ENCODE results near the gene NFAT5.

NFAT5 gene

DNA sequence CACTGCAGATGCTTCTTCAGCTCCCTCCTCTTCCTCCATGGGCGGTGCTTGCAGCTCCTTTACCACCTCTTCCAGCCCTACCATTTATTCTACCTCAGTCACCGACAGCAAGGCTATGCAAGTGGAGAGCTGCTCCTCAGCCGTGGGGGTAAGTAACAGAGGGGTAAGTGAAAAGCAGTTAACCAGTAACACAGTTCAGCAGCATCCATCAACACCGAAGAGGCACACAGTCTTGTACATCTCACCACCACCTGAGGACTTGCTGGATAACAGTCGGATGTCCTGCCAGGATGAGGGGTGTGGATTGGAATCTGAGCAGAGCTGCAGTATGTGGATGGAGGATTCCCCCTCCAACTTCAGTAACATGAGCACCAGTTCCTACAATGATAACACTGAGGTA is 81.3 kb downstream of the NFAT5 start:
- no peak for DNase-seq

DNA sequence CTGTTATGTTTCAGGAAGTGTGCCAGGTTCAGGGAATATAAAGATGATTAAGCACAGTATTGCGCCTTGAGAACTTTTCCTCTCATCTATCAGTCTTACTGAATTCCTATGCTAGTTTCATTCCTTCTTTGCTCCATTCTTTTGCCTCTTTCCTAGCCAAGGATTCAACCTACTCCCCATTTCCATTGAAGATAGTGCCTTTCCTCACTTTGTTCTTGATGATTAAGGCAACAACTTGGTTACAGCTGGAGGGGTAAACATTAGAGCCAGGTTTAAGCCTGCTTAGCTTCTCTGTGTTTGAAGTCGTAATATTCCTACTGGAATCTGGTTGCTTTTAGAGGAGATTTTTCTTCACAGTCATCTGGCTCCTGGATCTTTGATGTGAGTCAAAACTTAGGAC is 85.5 kb downstream of the NFAT5 start:
- no peak for DNase-seq

DNA sequence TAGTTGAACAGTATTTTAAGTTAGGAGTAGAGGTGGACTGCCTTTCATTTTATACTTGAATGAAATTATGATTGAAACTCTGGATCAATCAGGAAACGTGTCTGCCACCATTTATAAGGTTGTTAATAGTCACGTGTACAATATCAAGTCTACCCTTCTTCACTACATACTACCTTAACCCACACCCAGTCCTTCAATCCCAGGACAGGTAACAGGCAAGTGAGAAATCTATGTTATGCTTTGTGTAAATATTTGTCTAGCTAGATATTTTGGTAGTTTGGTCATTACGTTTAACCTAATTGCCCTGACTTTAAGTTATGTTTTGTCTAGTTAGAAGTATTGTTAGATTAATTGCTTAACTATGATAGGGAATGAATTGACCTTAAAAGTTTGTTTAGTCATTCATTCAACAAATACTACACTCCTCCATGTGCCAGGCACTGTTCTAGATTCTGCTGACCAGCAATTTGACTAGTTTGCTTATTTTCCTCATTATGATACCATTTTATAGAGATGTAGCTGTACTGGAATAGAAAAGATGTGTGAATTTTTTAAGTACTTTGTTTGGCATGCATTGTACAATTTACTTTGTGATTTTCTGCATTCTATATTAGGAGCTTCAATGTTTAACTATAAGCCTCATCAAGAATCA is 88.6 kb downstream of the NFAT5 start:
- no peak for DNase-seq

DNA sequence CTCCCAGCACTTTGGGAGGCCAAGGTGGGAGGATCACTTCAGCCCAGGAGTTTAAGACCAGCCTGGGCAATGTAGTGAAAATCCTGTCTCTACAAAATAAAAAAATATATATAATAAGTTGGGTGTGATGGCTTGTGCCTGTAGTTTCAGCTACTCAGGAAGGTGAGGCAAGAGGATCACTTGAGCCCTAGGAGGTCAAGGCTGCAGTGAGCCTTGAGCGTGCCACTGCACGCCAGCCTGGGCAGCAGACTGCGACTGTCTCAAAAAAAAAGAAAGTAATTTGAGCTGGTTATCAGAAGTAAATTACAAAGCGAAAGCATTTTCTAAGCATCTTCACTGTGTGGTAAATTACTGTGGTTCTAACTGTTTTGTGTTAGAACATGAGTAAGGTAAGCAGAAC is 94.4 kb downstream of the NFAT5 start:
- DNase-seq = no peak

DNA sequence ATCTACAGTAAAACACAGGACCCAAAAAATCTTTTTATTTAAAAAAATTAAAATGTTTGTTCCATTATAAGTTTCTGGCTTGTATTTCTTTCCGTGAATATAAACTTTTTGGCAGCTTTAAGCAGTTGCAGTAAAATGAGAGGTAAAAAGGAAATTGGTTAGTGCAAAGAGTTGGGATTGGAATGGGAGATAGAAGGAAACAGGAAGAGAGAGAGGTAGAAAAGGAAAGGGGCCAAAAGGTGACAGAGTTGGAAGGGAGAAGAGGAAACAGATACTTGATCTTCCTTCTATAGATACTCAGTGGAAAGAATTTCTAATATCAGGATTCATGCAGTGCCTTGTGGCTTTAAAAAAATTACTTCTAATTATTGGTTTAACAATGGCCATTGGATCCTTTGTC is 97.1 kb downstream of the NFAT5 start:
- no peak for DNase-seq

DNA sequence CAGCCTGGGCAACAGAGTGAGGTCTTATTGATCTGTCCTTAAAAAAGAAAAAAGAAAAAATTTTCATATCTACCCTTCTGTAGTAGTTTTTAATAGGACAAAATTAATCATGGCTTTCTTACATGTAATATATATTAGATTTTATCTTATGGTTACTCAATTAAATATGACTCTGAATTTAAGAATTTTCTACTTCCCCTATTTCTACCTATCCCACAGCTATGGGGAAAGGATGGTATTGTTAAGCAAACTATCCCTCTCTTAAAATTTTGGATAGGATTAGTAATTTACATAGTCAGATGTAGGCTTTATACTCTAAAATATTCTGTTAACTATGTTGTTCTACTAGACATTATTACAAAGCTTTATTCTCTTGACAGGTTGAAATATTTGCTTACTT is 98.1 kb downstream of the NFAT5 start:
- no peak for DNase-seq

DNA sequence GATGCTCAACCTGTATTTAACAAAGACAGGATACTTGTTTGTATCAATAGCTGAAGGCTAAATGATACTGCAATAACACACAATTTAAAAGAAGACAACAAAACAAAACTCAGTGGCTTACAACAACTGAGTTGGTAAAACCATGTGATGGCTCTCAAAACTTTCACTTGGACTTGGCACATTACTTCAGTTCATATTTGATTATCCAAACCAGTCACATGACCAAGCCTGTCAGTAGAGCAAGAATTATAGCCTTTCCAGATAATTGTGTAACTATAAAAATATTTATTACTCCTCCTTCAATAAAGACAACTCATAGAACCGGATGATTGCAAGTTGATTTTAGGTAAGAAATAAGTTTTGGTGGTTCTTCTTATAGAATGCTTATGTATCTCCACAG is 103.8 kb downstream of the NFAT5 start:
- no peak for DNase-seq

DNA sequence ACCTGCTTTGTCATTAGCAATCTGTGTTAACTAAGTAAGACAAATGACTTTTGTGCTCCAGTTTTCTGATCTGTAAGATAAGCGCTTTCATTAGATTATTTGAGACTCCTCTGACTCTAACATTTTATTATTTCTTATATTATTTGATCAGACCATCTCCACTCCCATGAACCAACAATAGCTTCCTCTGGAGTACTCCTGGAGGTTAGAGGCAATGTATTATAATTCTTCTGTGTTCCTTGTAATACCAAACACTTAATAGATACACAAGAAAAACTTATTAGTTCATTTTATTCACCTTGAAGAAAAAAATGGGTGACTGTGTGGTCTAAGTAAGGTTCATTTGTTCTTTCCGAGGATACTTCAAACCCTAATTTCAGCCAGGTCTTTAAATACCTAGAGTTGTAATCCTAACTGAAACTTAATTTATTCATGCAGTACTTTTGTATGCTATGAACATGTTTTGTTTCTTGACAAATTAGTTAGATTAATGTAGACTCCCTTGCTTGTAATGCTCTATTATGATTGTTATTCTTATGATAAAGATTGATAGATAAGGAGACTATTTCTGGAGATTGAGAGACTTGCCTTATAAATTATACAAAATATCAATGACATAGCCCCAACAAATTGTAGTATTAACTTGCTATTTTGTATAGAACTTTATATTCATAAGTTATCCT is 106.7 kb downstream of the NFAT5 start:
- DNase-seq = no peak

DNA sequence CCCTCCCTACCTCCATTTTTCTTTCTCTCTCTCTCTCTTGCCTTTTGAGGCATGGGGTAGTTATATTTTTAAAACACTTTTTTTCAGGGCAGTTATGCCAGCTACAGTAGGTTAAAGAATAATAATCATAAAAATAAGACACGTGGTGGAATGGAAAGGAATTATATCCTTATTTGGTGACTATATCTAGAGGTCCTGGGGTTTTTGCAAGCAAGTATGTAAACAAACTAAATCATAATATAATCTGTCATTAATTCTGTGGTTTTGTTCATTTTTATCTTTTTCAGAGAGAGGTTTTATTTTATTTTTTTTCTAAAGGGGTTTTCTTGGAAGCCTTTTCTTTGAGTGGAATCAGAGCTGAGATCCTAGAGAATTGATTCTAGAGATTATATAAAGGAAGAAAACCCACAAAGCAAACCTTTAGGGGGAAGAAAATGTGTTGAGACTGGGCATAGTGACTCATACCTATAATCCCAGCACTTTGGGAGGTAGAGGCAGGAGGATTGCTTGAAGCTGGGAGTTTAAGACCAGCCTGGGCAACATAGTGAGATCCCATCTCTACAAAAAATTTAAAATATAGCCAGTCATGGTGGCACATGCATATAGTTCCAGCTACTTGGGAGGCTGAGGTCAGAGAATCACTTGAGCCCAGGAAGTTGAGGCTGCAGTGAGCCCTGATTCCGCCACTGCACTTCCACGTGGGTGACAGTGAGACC is 107.4 kb downstream of the NFAT5 start:
- DNase-seq = no peak

DNA sequence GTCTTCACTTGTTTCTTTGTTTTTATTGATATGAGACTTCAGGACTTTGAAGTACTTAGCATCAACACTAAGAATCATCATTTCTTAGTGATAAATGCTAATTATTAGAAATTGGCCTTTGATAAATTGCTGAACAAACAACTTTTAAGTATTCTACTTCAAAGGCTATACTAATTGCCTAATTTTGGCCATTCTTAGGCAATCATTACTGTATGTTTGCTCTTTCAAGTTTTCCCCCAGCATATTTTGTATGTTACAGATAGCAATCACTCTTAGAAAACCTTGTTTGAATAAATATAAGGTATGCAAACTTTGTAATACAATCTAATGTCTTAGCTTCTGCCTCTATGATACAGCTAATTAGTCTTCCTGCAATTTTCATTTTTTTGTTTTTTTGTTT is 114.6 kb downstream of the NFAT5 start:
- no peak for DNase-seq

DNA sequence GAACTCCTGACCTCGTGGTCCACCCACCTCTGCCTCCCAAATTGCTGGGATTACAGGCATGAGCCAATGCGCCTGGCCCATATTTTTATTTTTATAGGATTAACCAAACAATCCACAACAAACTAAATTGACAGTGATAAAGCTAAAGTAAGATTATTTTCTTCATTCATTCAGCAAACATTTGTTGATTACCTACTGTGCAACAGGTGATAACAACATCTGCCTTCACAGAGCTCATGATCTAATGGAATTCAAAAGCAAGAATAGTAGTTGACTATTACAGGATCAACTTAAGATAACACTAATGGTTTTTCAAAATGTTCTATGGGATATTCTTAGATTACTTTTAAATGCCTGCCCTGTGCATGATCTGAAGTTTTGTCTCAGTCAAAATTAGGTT is 122.8 kb downstream of the NFAT5 start:
- no peak for DNase-seq

DNA sequence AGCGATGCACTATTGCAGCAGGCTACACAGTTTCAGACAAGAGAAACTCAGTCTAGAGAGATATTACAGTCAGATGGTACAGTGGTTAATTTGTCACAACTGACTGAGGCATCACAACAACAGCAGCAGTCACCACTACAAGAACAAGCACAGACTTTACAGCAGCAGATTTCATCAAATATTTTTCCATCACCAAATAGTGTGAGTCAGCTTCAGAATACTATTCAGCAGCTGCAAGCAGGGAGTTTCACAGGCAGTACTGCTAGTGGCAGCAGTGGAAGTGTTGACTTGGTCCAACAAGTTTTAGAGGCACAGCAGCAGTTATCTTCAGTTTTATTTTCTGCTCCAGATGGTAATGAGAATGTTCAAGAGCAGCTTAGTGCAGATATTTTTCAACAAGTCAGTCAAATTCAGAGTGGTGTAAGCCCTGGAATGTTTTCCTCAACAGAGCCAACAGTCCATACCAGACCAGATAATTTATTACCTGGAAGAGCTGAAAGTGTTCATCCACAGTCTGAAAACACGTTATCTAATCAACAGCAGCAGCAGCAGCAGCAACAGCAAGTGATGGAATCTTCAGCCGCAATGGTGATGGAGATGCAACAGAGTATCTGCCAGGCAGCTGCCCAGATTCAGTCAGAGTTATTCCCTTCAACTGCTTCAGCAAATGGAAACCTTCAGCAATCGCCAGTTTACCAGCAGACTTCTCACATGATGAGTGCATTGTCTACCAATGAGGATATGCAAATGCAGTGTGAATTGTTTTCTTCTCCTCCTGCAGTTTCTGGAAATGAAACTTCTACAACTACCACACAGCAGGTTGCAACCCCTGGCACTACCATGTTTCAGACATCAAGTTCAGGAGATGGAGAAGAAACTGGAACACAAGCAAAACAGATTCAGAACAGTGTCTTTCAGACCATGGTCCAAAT is 126.5 kb downstream of the NFAT5 start:
- DNase-seq = no peak

DNA sequence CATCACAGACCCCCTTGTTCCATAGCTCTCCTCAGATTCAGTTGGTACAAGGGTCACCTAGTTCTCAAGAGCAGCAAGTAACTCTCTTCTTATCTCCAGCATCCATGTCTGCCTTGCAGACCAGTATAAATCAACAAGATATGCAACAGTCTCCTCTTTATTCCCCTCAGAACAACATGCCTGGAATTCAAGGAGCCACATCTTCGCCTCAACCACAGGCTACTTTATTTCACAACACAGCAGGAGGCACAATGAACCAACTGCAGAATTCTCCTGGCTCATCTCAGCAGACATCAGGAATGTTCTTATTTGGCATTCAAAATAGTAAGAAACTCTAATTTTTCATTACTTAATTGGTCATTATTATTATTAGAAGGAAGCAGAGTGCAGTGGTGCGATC is 128.2 kb downstream of the NFAT5 start:
- no peak for DNase-seq

DNA sequence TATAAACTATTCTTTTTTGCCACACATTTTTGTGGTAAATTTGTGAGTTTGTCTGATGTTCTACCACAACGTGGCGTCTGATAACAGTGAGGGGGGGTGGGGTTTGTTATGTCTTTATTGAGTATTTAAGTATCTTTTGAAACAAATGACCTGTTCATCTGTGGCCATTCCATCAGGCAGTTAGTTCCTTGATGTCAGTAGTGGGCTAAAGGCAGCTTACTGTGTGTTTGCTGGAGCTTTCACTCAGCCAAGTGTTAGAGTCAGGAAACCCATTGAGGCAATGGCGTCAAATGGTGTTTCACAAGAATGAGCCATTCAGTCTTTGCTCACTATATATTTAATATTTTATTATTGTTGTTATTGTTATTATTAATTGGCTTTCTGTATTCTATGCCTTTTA is 132.6 kb downstream of the NFAT5 start:
- DNase-seq = no peak

DNA sequence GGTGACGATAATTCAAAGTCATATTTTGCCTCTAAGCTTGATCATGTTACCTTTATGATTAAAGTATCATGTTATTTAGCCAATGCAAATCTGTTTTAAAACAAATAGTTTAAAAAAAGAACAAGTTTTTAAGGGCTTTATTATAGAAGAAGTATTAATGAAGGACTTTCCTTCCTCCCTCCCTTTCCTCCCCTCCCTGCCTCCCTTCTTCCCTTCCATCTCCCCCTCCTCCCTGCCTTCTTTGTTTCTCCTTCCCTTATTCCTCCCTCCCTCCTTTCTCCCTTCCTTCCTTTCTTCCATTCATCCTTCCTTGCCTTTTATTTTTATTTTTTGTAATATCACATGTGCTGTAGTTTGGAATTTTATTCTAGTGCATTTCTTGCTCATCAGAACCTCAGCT is 134.1 kb downstream of the NFAT5 start:
- no peak for DNase-seq

DNA sequence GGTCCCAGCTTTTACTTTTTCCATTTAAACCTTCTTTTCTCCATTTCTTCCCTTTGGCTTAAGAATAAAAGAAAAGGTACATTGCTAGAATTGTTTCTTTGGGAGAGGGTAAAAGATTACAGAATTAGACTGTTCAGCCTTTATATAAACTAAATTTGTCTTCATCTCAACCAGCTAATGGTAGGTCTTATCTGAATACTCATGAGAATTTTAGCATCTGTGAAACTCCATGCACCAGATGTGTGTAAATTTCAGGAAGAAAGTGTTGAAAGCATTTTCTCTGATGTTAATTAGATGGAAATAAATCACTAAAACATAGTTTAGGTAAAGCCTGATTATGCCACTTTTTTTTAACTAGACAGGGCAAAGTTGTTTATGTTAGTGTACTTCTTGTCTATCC is 135.7 kb downstream of the NFAT5 start:
- DNase-seq = no peak

DNA sequence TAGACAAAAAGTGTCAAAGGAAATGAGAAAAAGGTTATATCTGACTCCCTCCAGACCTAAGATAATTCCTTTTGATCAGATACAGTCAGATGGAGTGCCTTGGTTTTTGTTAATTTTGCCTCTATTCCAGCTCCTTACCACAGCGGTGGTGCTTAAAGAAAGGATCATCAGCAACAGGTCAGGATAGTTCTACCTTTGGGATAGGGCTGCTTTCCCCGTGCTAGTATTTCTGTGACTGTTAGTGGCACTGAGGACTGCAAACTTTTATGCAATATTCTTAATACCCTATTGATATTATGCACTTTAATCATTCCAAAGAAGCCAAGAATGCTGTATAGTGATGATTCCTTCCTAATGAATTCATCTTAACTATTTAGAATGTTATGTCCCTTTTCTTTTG is 136.1 kb downstream of the NFAT5 start:
- DNase-seq = no peak

DNA sequence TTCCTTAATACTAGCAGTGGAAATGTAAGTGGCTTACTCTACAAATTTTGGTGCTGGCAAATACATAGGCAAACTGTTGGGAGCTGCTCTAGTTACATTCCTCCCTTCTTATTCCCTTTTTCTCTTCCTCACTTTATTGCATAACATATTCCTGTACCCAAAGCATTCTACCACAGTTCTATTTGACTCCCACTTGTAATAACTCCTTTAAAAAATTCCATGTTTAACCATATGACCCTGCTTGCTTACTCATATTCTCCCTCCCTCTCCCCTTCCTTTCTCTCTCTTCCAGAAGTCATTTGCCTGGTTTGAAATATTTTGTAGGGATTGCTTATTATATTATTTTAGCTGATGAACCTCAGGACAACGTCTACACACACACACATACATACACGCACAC is 137.9 kb downstream of the NFAT5 start:
- DNase-seq = no peak

DNA sequence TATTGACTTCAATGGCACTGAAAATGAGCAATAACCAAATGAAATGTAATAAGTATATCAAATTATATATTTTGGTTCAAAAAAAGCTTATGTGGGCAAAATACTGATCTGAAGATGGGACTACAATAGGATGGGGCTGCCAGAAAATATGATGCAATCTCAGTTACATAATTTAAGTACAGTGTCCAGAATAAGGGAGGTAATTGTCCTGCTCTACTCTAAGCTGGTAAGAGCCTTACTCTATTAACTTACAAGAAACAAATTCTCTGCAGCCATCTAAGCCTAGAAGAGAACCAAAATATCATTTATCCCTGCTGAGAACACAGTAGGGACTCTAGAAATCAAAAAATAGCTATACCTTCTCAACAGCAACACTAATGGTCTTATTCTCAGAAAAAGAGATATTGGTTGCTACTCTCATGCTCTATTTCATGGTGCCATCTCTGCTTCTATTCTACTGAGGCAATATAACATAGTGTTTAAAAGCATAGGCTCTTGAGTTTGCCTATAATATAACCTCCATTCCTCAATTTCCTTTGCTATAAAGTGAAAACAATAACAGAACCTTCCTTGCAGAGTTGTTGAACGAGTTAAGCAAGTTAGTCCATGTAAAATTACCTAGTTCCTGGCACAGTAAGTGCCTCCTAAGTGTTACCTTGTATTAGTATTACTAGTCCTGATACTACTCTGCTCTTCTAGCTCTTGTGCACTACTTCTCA is 140.6 kb downstream of the NFAT5 start:
- DNase-seq = no peak

DNA sequence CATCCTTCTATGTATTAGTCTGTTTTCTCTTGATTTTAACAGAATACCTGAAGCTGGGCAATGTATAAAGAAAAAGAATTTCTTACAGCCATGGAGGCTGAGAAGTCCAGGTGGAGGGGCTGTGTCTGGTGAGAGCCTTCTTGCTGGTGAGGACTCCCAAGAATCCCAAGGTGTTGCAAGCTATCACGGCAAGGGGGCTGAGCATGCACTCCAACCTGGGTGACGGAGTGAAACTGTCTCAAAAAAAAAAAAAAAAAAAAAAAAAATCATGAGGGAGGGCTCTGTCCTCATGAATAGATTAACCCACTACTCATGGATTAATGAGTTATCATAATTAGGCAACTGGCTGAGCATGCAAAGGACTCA is 141.2 kb downstream of the NFAT5 start:
- DNase-seq = no peak

DNA sequence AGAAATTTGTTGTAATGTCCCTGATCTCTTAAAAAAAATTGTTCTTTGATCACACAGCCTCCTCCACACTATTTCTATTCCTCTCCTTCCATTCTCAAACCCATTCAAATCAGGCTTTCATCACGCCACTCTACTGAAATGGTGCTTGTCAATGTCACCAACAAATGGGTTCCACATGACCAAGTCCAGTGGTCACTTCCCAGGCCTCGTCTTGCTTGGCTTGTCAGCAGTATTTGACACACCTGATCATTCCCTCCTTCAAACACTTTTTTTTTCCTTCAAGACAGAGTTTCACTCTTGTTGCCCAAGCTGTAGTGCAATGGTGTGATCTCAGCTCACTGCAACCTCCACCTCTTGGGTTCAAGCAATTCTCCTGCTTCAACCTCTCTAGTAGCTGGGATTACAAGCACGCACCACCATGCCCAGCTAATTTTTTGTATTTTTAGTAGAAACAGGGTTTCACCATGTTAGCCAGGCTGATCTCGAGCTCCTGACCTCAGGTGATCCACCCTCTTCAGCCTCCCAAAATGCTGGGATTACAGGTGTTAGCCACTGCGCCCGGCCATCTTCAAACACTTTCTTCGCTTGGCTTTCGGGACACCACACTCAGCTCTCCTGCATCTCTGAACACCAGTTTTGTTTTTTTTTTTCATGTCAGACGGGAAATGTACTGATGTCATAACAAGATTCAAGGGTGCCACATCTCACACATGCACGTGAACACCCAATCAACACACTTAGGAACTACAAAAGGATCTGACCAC is 142.3 kb downstream of the NFAT5 start:
- no peak for DNase-seq

Measured in left hindlimb (tissue), 1 donor.